Measurements from ENCODE around the gene JPH2.

The JPH2 gene

GRCh38 chr20:44228465-44229258 is 41.7 kb upstream of the JPH2 start:
- H3F3A ChIP-seq (ENCODE audit: insufficient read depth) = no peaks in the 10 kb centered on the region
- H3K27ac ChIP-seq (ENCODE audit: low read depth, low read length) = no peak overlapping the region
- no peaks in the 10 kb centered on the region for H4K20me1 ChIP-seq (ENCODE audit: low read depth, low read length)
- H2AFZ ChIP-seq (ENCODE audit: low read depth, low read length, severe bottlenecking) = no peak overlapping the region
- TF ChIP-seq CTCF (IDR thresholded peaks at IDR 0.05; ENCODE audit: insufficient read depth, low read length, poor library complexity, severe bottlenecking) (no peak), EZH2phosphoT487 (conservative IDR thresholded peaks at IDR 0.05; ENCODE audit: low read length) (no peak)
- H3K4me3 ChIP-seq (ENCODE audit: insufficient read depth, low read length, poor library complexity, severe bottlenecking) = no peak overlapping the region
- H3K36me3 ChIP-seq (ENCODE audit: low read length) = no peaks in the 10 kb centered on the region
- H3K79me2 ChIP-seq (ENCODE audit: insufficient read depth, low read length) = no peaks in the 10 kb centered on the region
- no peaks in the 10 kb centered on the region for H3K9me3 ChIP-seq (ENCODE audit: insufficient read depth, low read length)
- no peaks in the 10 kb centered on the region for H3K9me2 ChIP-seq (replicated peaks; ENCODE audit: insufficient read depth, low read length)
- H3K27me3 ChIP-seq (ENCODE audit: low read length) = no peaks in the 10 kb centered on the region
- H3K4me2 ChIP-seq (ENCODE audit: low read depth, low read length, poor library complexity, severe bottlenecking) = no peak overlapping the region
- H3K9ac ChIP-seq (ENCODE audit: low read length) = no peak overlapping the region

- no peak overlapping the region for H3K9ac ChIP-seq (ENCODE audit: low read length)
- H3K36me3 ChIP-seq (ENCODE audit: low read length) = no peaks in the 10 kb centered on the region
- H4K20me1 ChIP-seq (ENCODE audit: low read depth, low read length) = no peaks in the 10 kb centered on the region
- H3K9me3 ChIP-seq (ENCODE audit: insufficient read depth, low read length) = no peaks in the 10 kb centered on the region
- H2AFZ ChIP-seq (ENCODE audit: low read depth, low read length, severe bottlenecking) = no peak overlapping the region
- no peak overlapping the region for H3K4me2 ChIP-seq (ENCODE audit: low read depth, low read length, poor library complexity, severe bottlenecking)
- H3K9me2 ChIP-seq (replicated peaks; ENCODE audit: insufficient read depth, low read length) = no peaks in the 10 kb centered on the region
- H3F3A ChIP-seq (ENCODE audit: insufficient read depth) = no peaks in the 10 kb centered on the region
- no peak overlapping the region for H3K4me3 ChIP-seq (ENCODE audit: insufficient read depth, low read length, poor library complexity, severe bottlenecking)
- no peak overlapping the region for H3K27ac ChIP-seq (ENCODE audit: low read depth, low read length)
- H3K27me3 ChIP-seq (ENCODE audit: low read length) = no peaks in the 10 kb centered on the region
- no peaks in the 10 kb centered on the region for H3K79me2 ChIP-seq (ENCODE audit: insufficient read depth, low read length)
- TF ChIP-seq CTCF (IDR thresholded peaks at IDR 0.05; ENCODE audit: insufficient read depth, low read length, poor library complexity, severe bottlenecking) (no peak), EZH2phosphoT487 (conservative IDR thresholded peaks at IDR 0.05; ENCODE audit: low read length) (no peak)
Observed at GRCh38 chr20:44224637-44225036, 37.6 kb upstream of the JPH2 start.

- H3K9me2 ChIP-seq (replicated peaks; ENCODE audit: insufficient read depth, low read length) = no peaks in the 10 kb centered on the region
- H4K20me1 ChIP-seq (ENCODE audit: low read depth, low read length) = no peaks in the 10 kb centered on the region
- no peaks in the 10 kb centered on the region for H3F3A ChIP-seq (ENCODE audit: insufficient read depth)
- no peak overlapping the region for H3K4me3 ChIP-seq (ENCODE audit: insufficient read depth, low read length, poor library complexity, severe bottlenecking)
- H3K79me2 ChIP-seq (ENCODE audit: insufficient read depth, low read length) = no peaks in the 10 kb centered on the region
- TF ChIP-seq EZH2phosphoT487 (conservative IDR thresholded peaks at IDR 0.05; ENCODE audit: low read length) (no peak), CTCF (IDR thresholded peaks at IDR 0.05; ENCODE audit: insufficient read depth, low read length, poor library complexity, severe bottlenecking) (no peak)
- H3K27ac ChIP-seq (ENCODE audit: low read depth, low read length) = no peak overlapping the region
- H3K36me3 ChIP-seq (ENCODE audit: low read length) = no peaks in the 10 kb centered on the region
- no peaks in the 10 kb centered on the region for H3K9me3 ChIP-seq (ENCODE audit: insufficient read depth, low read length)
- no peak overlapping the region for H3K4me2 ChIP-seq (ENCODE audit: low read depth, low read length, poor library complexity, severe bottlenecking)
- no peak overlapping the region for H3K9ac ChIP-seq (ENCODE audit: low read length)
- H3K27me3 ChIP-seq (ENCODE audit: low read length) = no peaks in the 10 kb centered on the region
- H2AFZ ChIP-seq (ENCODE audit: low read depth, low read length, severe bottlenecking) = no peak overlapping the region
Observed at GRCh38 chr20:44223721-44224120, 36.7 kb upstream of the JPH2 start.

Data from SU-DHL-6 (cell line).